Mononuclear cell (primary cell): ENCODE measurements around the gene SEMA3A. TPM values are rescaled to one million over a fixed set of nuclear protein-coding genes. Genes with fewer than 3 reads are reported as not detected.

Experiments
- H3K27me3 ChIP-seq: 2 replicates; pipeline ENCODE4 v1.6.0; 2011; ENCODE audit warnings: low read length, control low read depth; ENCODE audit not compliant: insufficient read depth
- H3K4me1 ChIP-seq: 2 replicates; pipeline ENCODE4 v1.5.1; 2011; ENCODE audit warnings: mild to moderate bottlenecking, low read length, control low read depth; ENCODE audit not compliant: insufficient read depth
- H3K4me3 ChIP-seq: 2 replicates; pipeline ENCODE4 v1.5.1; 2011; ENCODE audit warnings: mild to moderate bottlenecking, low read length, moderate library complexity
- H3K9me3 ChIP-seq: 2 replicates; pipeline ENCODE4 v1.5.1; 2011; ENCODE audit warnings: low read depth, mild to moderate bottlenecking, control low read depth, low read length
- total RNA-seq: library from RNA; depleted of rRNA; stranded (reverse); fragments of >200 nt; gene quantifications from one replicate; pipeline ENCODE4 v1.2.3, GENCODE V29; 2012

SEMA3A gene
- total RNA-seq, 1 donor, result 0.21 TPM

- no peak overlapping the region for H3K4me3 ChIP-seq
- H3K27me3 ChIP-seq, result no peaks in the 10 kb centered on the region
- no peaks in the 10 kb centered on the region for H3K4me1 ChIP-seq
- no peaks in the 10 kb centered on the region for H3K9me3 ChIP-seq
Measured at GRCh38 chr7:84187087-84187805, 7.3 kb downstream of the SEMA3A start.

DNA sequence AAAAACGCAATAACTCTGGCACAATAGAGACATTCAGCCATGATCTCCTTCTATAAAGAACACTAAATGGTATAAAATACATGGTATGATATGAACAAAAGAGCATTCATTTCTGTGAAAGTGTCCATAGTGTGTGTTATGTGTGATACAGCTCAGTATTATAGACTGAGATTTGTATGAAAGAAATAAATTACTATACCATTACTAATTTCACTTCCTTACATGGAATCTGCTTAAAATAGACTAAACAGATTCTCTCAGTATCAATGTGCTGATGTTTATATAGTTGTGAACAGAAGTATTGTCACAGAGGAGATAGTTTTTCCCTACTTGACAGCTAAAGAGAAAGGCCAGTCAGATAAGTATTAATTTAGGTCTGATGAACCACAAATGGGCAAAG is 10.8 kb downstream of the SEMA3A start:
- no peaks in the 10 kb centered on the region for H3K4me1 ChIP-seq
- H3K9me3 ChIP-seq, result no peaks in the 10 kb centered on the region
- no peak overlapping the region for H3K4me3 ChIP-seq
- no peaks in the 10 kb centered on the region for H3K27me3 ChIP-seq

GRCh38 chr7:84182301-84182700 is 12.3 kb downstream of the SEMA3A start:
- Histone ChIP-seq H3K9me3 (no peaks in the 10 kb centered on the region), H3K4me1 (no peaks in the 10 kb centered on the region), H3K4me3 (no peak overlapping the region), H3K27me3 (no peaks in the 10 kb centered on the region)

DNA sequence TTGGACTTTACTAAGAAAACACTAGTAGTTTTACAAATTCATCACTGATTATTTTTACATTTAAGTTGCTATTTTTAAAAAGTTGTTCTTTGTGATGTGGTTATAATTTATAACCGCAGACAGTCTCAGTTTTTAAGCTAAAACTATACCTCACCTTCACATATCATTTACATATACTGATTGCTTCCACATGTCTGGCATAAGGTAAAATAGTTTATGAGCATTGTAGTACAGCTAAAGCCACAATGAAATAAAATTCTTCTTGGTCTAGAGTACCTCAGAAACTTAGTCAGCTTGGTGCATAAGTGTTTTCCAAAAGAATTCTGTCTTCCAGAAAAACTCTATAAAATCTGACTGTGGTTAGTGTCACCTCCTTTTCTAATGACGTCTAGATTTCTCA is 13.0 kb downstream of the SEMA3A start:
- no peak overlapping the region for H3K4me3 ChIP-seq
- no peaks in the 10 kb centered on the region for H3K4me1 ChIP-seq
- no peaks in the 10 kb centered on the region for H3K27me3 ChIP-seq
- no peaks in the 10 kb centered on the region for H3K9me3 ChIP-seq

- no peaks in the 10 kb centered on the region for H3K9me3 ChIP-seq
- no peaks in the 10 kb centered on the region for H3K27me3 ChIP-seq
- H3K4me3 ChIP-seq, result no peak overlapping the region
- no peaks in the 10 kb centered on the region for H3K4me1 ChIP-seq
Measured at GRCh38 chr7:84177758-84178412, 16.7 kb downstream of the SEMA3A start.

- H3K27me3 ChIP-seq, result no peaks in the 10 kb centered on the region
- no peaks in the 10 kb centered on the region for H3K4me1 ChIP-seq
- no peaks in the 10 kb centered on the region for H3K9me3 ChIP-seq
- no peak overlapping the region for H3K4me3 ChIP-seq
Measured at GRCh38 chr7:84176716-84177115, 17.9 kb downstream of the SEMA3A start.

GRCh38 chr7:84175461-84175860 is 19.1 kb downstream of the SEMA3A start:
- no peaks in the 10 kb centered on the region for H3K27me3 ChIP-seq
- no peaks in the 10 kb centered on the region for H3K9me3 ChIP-seq
- H3K4me1 ChIP-seq, result no peaks in the 10 kb centered on the region
- no peak overlapping the region for H3K4me3 ChIP-seq

DNA sequence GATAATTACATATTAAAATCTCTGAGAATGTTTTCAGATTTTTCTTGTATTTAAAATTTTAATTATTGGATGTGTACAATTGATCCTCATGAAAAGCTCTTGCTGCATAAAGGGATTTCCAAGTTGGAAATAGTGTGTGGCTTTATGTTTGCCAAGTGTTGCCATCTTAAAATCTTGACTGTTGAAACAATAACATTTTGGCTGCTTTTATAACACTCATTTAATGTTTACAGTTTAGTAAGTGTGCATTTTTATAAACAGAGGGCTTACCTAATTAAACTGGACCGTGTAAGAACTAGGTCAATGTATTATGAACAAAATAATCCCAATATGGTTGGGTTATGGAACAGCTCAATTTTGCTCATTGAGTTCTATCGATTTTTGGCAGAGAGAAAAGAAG is 23.9 kb downstream of the SEMA3A start:
- Histone ChIP-seq H3K4me3 (no peak overlapping the region), H3K9me3 (no peaks in the 10 kb centered on the region), H3K4me1 (no peaks in the 10 kb centered on the region), H3K27me3 (no peaks in the 10 kb centered on the region)

DNA sequence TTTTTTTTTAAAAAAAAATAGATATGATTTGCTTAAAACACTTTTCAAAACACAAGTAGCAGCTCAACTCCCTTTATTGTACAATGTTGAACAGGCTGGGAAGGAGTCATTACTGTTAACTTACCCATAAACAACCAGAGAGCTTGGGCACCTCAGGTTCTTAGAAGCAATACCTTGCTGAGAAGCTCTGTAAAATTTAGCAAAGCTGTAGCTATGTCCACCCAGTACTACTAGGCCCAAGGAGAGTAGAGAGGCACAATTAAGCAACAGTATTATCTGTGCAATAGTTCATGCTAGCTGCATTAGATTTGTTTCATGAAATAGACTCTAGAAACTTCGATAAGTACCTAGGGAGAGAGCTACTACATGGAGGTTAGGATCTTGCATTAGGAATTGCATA is 32.0 kb downstream of the SEMA3A start:
- Histone ChIP-seq H3K4me1 (no peaks in the 10 kb centered on the region), H3K9me3 (no peaks in the 10 kb centered on the region), H3K27me3 (no peaks in the 10 kb centered on the region)

GRCh38 chr7:84162125-84162524 is 32.5 kb downstream of the SEMA3A start:
- H3K4me3 ChIP-seq, result no peak overlapping the region
- H3K27me3 ChIP-seq, result no peaks in the 10 kb centered on the region
- no peaks in the 10 kb centered on the region for H3K4me1 ChIP-seq
- no peaks in the 10 kb centered on the region for H3K9me3 ChIP-seq

More for the DNA sequence above, 32.0 kb downstream of the SEMA3A start:
- no peak overlapping the region for H3K4me3 ChIP-seq

GRCh38 chr7:84161398-84161797 is 33.2 kb downstream of the SEMA3A start:
- Histone ChIP-seq H3K4me1 (no peaks in the 10 kb centered on the region), H3K9me3 (no peaks in the 10 kb centered on the region), H3K4me3 (no peak overlapping the region), H3K27me3 (no peaks in the 10 kb centered on the region)

DNA sequence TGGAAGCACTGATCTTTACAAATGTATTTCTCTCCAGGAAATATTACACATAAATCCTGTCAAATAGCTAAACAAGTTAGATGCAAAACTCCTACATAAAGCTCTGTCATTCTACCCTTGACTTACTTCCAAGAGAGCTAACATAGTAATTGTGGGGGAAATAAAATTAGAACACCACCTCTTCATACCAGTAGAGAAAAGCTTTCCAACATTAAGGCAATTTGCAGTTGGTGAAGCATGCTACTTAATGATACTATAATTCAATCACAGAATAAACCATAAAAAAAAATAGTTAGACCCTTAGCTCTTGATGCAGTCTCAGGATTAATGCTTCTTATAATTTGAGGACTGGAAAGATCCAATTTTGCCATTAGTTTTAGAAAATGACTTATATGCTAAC is 35.2 kb downstream of the SEMA3A start:
- Histone ChIP-seq H3K4me1 (no peaks in the 10 kb centered on the region), H3K9me3 (no peaks in the 10 kb centered on the region), H3K27me3 (no peaks in the 10 kb centered on the region), H3K4me3 (no peak overlapping the region)

- Histone ChIP-seq H3K4me3 (no peak overlapping the region), H3K9me3 (no peaks in the 10 kb centered on the region), H3K4me1 (no peaks in the 10 kb centered on the region)
Measured at GRCh38 chr7:84157171-84157570, 37.4 kb downstream of the SEMA3A start.

GRCh38 chr7:84154991-84155781 is 39.4 kb downstream of the SEMA3A start:
- H3K27me3 ChIP-seq, result no peaks in the 10 kb centered on the region
- no peaks in the 10 kb centered on the region for H3K4me1 ChIP-seq
- no peak overlapping the region for H3K4me3 ChIP-seq
- H3K9me3 ChIP-seq, result no peaks in the 10 kb centered on the region

More at GRCh38 chr7:84157171-84157570, 37.4 kb downstream of the SEMA3A start:
- H3K27me3 ChIP-seq, result no peaks in the 10 kb centered on the region

- no peak overlapping the region for H3K4me3 ChIP-seq
- H3K27me3 ChIP-seq, result no peaks in the 10 kb centered on the region
- no peaks in the 10 kb centered on the region for H3K9me3 ChIP-seq
- no peaks in the 10 kb centered on the region for H3K4me1 ChIP-seq
Measured at GRCh38 chr7:84152995-84153394, 41.6 kb downstream of the SEMA3A start.
